Lower leg skin (tissue), 4 donors: Measurements from ENCODE around the gene ZNF407. TPM values are rescaled to one million over a fixed set of nuclear protein-coding genes. Genes with fewer than 3 reads are reported as not detected.

ENCODE experiments used
- DNase-seq, 2 donors: peaks; one replicate each; pipeline ENCODE4 v3.0.0-alpha.2; 2019; ENCODE audit warnings: low spot score in 2 of 2
- H3K4me3 ChIP-seq: fragments of 200-600 bp; sonication (generic); 2 replicates; pipeline ENCODE4 v1.5.1; 2017; ENCODE audit warnings: mild to moderate bottlenecking, low read depth; ENCODE audit not compliant: poor library complexity, severe bottlenecking
- CTCF ChIP-seq, 3 donors: fragments of 450-650 bp; IDR thresholded peaks; one replicate each; pipeline ENCODE4 v1.5.1; 2016; ENCODE audit warnings: antibody characterized with exemption in 3 of 3, mild to moderate bottlenecking in 3 of 3, moderate library complexity in 2 of 3
- POLR2A ChIP-seq, 2 donors: fragments of 450-650 bp; IDR thresholded peaks; one replicate each; pipeline ENCODE4 v1.6.1; 2016 to 2017; ENCODE audit warnings: antibody characterized with exemption in 2 of 2, mild to moderate bottlenecking in 1 of 2, moderate library complexity in 1 of 2
- WGBS, 2 donors: methylation state at CpG; one replicate each; pipeline ENCODE4 v1.1.5; 2018; 5-methylcytosine and 5-hydroxymethylcytosine counted together
- intact Hi-C: fragments of 100-400 bp; cut with DNase I; formaldehyde crosslinking; loops from one replicate; pipeline ENCODE4 v1.15.0; 2023; ENCODE audit warnings: low total_unique reads
- total RNA-seq, 4 donors: library from RNA; depleted of rRNA; stranded (reverse); fragments of >200 nt; gene quantifications; one replicate each; pipeline ENCODE4 v1.1.0, GENCODE V29; 2016

ZNF407 gene
- total RNA-seq, 4 donors from 2014 or later, result 7.0 to 13.9 (median 10.9) TPM

- intact Hi-C loops, result no loop called here
- no peak for DNase-seq
- no peak for TF ChIP-seq CTCF (IDR thresholded peaks at IDR 0.05)
- no peak for TF ChIP-seq POLR2A (IDR thresholded peaks at IDR 0.05)
- no peak overlapping the region for H3K4me3 ChIP-seq
- 78 to 79% methylated on average over 5 of the region's 5 CpGs for WGBS, 2 donors
Observed at GRCh38 chr18:74869904-74870863, 272.5 kb downstream of the ZNF407 start.

GRCh38 chr18:74870950-74871349 lies 273.3 kb downstream of the ZNF407 start:
- TF ChIP-seq POLR2A (IDR thresholded peaks at IDR 0.05) (no peak), CTCF (IDR thresholded peaks at IDR 0.05) (no peak)
- H3K4me3 ChIP-seq, result no peak overlapping the region
- no peak for DNase-seq
- intact Hi-C loops, result no loop called here
- 94 to 96% methylated on average over 5 of the region's 5 CpGs for WGBS, 2 donors

- no peak overlapping the region for H3K4me3 ChIP-seq
- TF ChIP-seq CTCF (IDR thresholded peaks at IDR 0.05) (no peak), POLR2A (IDR thresholded peaks at IDR 0.05) (no peak)
- WGBS, 2 donors, result 89 to 90% methylated on average over 3 of the region's 3 CpGs
- no peak for DNase-seq
- intact Hi-C loops, result no loop called here
Observed at GRCh38 chr18:74873629-74874028, 276.0 kb downstream of the ZNF407 start.

GRCh38 chr18:74874351-74874750 lies 276.7 kb downstream of the ZNF407 start:
- WGBS, 2 donors, result 93 to 95% methylated on average over 5 of the region's 5 CpGs

GRCh38 chr18:74876630-74877243 lies 279.1 kb downstream of the ZNF407 start:
- WGBS, 2 donors, result 96 to 97% methylated on average over 18 of the region's 18 CpGs
- no peak for TF ChIP-seq POLR2A (IDR thresholded peaks at IDR 0.05)
- no peak for TF ChIP-seq CTCF (IDR thresholded peaks at IDR 0.05)
- no peak for DNase-seq
- H3K4me3 ChIP-seq, result no peak overlapping the region
- intact Hi-C loops, result no loop called here

More at GRCh38 chr18:74874351-74874750, 276.7 kb downstream of the ZNF407 start:
- TF ChIP-seq POLR2A (IDR thresholded peaks at IDR 0.05) (no peak), CTCF (IDR thresholded peaks at IDR 0.05) (no peak)
- no peak for DNase-seq
- H3K4me3 ChIP-seq, result no peak overlapping the region
- intact Hi-C loops, result no loop called here
